Measurements from ENCODE around the gene ZNF205. TPM values are rescaled to one million over a fixed set of nuclear protein-coding genes. Genes with fewer than 3 reads are reported as not detected.

ZNF205 gene
- total RNA-seq, 2 experiments from 2014 or later, result not detected

DNA sequence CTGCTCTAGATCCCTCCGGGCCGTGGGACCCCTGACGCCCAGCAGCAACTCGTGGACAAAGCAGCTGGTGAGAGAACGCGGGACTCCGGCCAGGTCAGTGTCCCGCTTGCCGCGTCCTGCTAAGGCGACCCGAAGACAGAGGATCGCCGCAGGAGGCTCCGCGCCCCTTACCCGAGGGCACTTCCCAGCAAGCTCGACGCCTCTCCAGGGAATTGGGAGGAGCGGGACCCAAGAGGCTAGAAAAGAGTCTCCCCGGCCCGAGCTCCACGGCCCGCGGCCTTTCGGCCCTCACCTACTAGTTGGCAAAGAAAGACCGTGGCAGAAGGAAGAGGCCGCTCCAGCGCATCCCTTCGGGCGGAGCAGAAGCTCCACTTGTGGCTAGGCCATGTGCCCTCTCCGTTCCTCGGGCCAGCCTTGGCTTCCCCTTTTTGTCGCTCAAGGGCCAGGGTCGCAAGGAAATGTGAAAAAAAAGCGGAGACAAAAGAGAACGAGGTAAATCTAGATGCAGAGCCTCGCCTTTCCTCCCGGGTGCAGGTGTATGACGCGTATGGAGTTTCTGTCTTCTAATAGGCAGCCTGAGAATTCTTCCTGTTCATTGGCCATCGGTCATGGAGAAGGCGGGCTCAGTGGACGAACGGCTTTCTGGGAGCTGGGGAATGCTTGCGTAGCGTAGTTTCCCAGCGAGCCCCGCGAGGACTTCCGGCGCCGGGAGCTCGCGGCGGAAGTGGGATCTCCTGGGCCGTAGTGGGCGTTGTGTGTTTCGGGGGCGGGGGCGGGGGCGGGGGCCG lies 22.1 kb downstream of the ZNF205 start, which contains the start of gene ZNF213:
ZNF213 (plus strand) TSS at position 692 of the 788 bp plus-strand sequence. CDS start 2,252 bp downstream, outside the sequence.
- Histone ChIP-seq H3K27ac (ENCODE audit: low read depth in 1 of 2, low read length in 2 of 2) (peak within 1 kb of the TSS; percentile 91 to 92), H3K4me3 (ENCODE audit: low read length) (peak within 1 kb of the TSS; percentile 84), H3K27me3 (ENCODE audit: control insufficient read depth in 1 of 2, insufficient read depth in 2 of 2, low read length in 2 of 2) (no peaks in the 10 kb centered on the region), H3K4me1 (ENCODE audit: insufficient read depth, low read length) (peaks cover 32% of the 10 kb centered on the region), H3K9me3 (ENCODE audit: control insufficient read depth in 1 of 2, insufficient read depth in 1 of 2, low read length in 2 of 2) (no peaks in the 10 kb centered on the region), H3K36me3 (ENCODE audit: insufficient read depth, low read length) (peaks cover 22% of the 10 kb centered on the region)
- Mint-ChIP-seq H3K27ac (peak within 1 kb of the TSS; percentile 94), H3K36me3 (ENCODE audit: low read depth) (peaks cover 46% of the 10 kb centered on the region), H3K4me1 (ENCODE audit: low read depth) (peaks cover 41% of the 10 kb centered on the region), H3K27me3 (no peaks in the 10 kb centered on the region), H3K4me3 (peak within 1 kb of the TSS; percentile 99), H3K9me3 (no peaks in the 10 kb centered on the region)
- peak; percentile 97 for ATAC-seq (ENCODE audit: poor library complexity)
- DNase-seq, result peak; percentile 79 to 99 (median 89)
- POLR2A ChIA-PET, result interaction anchor here (0.6 to 4.1 kb wide), 41 partner anchors 10 to 1169 kb away, joined by 3 to 77 read pairs (median 4); partner anchors contain the start of genes FLYWCH1, IL32, MMP25 and NAA60
- intact Hi-C loops (cut with DNase I, micrococcal nuclease), result loop anchor here (1.0 to 10.0 kb wide), 7 partner anchors 10 to 1480 kb away; partner anchors contain the start of gene UBALD1 (in 1 of the 2)
- TF ChIP-seq, protein P1, sequence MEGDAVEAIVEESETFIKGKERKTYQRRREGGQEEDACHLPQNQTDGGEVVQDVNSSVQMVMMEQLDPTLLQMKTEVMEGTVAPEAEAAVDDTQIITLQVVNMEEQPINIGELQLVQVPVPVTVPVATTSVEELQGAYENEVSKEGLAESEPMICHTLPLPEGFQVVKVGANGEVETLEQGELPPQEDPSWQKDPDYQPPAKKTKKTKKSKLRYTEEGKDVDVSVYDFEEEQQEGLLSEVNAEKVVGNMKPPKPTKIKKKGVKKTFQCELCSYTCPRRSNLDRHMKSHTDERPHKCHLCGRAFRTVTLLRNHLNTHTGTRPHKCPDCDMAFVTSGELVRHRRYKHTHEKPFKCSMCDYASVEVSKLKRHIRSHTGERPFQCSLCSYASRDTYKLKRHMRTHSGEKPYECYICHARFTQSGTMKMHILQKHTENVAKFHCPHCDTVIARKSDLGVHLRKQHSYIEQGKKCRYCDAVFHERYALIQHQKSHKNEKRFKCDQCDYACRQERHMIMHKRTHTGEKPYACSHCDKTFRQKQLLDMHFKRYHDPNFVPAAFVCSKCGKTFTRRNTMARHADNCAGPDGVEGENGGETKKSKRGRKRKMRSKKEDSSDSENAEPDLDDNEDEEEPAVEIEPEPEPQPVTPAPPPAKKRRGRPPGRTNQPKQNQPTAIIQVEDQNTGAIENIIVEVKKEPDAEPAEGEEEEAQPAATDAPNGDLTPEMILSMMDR (IDR thresholded peaks at IDR 0.05), result no peak
- CTCF ChIA-PET, result interaction anchor here (1.0 to 4.7 kb wide), 7 partner anchors 16 to 106 kb away, joined by 3 to 23 read pairs (median 4); no protein-coding TSS in a partner anchor

DNA sequence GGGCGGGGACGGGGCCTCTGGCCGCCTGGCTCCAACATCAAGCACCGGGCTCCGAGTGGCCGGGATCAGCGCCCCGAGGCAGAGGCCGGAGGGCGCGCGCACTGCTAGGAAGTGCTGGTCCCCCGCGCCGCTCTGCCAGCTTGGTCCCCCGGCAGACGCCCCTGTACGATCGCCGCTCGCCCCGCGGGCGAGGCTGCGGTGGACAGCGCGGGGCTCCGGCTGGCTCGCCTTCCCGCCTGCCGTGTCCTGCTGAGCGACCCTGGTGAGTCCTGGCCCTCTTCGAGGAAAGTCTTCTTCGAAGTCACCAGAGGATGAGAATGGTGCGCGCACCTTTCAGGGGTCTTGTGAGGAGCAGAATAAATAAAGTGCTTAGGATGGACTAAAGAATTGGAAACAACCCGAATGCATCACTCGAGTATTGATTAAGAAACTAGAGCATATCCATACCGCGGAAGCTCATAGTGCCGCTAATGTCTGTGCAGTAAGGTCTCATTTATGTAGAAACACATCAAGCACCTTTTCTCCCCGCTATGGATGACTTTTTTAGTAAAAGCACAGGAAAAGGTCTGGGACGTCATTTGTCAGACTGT lies 22.8 kb downstream of the ZNF205 start:
- peaks cover 25% of the 10 kb centered on the region for H3K4me1 ChIP-seq (ENCODE audit: insufficient read depth, low read length)
- POLR2A ChIA-PET, result interaction anchor here (0.6 to 4.1 kb wide), 39 partner anchors 11 to 1170 kb away, joined by 3 to 77 read pairs (median 4); partner anchors contain the start of genes FLYWCH1, IL32, MMP25 and NAA60

DNA sequence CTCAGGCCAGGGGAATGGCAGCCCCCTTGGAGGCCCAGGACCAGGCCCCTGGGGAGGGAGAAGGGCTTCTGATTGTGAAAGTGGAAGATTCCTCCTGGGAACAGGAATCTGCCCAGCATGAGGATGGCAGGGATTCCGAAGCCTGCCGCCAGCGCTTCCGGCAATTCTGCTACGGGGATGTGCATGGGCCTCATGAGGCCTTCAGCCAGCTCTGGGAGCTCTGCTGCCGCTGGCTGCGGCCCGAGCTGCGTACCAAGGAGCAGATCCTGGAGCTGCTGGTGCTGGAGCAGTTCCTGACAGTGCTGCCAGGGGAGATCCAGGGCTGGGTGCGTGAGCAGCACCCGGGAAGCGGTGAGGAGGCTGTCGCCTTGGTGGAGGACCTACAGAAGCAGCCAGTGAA lies 24.9 kb downstream of the ZNF205 start:
- TF ChIP-seq, protein P1 (IDR thresholded peaks at IDR 0.05), result no peak
- no peak overlapping the region for H3K4me3 ChIP-seq (ENCODE audit: low read length)
- H3K27me3 ChIP-seq (ENCODE audit: control insufficient read depth in 1 of 2, insufficient read depth in 2 of 2, low read length in 2 of 2), result no peaks in the 10 kb centered on the region
- no peak overlapping the region for H3K4me3 Mint-ChIP-seq
- H3K36me3 Mint-ChIP-seq (ENCODE audit: low read depth), result peaks cover 49% of the 10 kb centered on the region
- DNase-seq, result no peak
- no peaks in the 10 kb centered on the region for H3K9me3 ChIP-seq (ENCODE audit: control insufficient read depth in 1 of 2, insufficient read depth in 1 of 2, low read length in 2 of 2)
- H3K9me3 Mint-ChIP-seq, result no peaks in the 10 kb centered on the region
- H3K27ac ChIP-seq (ENCODE audit: low read depth in 1 of 2, low read length in 2 of 2), result no peak overlapping the region
- peaks cover 31% of the 10 kb centered on the region for H3K4me1 Mint-ChIP-seq (ENCODE audit: low read depth)
- peaks cover 18% of the 10 kb centered on the region for H3K4me1 ChIP-seq (ENCODE audit: insufficient read depth, low read length)
- H3K27me3 Mint-ChIP-seq, result no peaks in the 10 kb centered on the region
- POLR2A ChIA-PET, result no interaction called here
- intact Hi-C loops (cut with DNase I, micrococcal nuclease), result loop anchor here in 1 of 2 experiments (10.0 kb wide), 1 partner anchor 1478 kb away; the partner anchor contains the start of gene UBALD1
- H3K36me3 ChIP-seq (ENCODE audit: insufficient read depth, low read length), result peaks cover 33% of the 10 kb centered on the region
- H3K27ac Mint-ChIP-seq, result no peak overlapping the region
- CTCF ChIA-PET, result no interaction called here
- ATAC-seq (ENCODE audit: poor library complexity), result no peak

More for the DNA sequence above, 22.8 kb downstream of the ZNF205 start:
- Mint-ChIP-seq H3K4me1 (ENCODE audit: low read depth) (peaks cover 37% of the 10 kb centered on the region), H3K27ac (peak overlapping the region; percentile 94), H3K27me3 (no peaks in the 10 kb centered on the region), H3K9me3 (no peaks in the 10 kb centered on the region), H3K36me3 (ENCODE audit: low read depth) (peaks cover 49% of the 10 kb centered on the region), H3K4me3 (peak overlapping the region; percentile 95)
- CTCF ChIA-PET, result interaction anchor here (1.0 to 4.7 kb wide), 6 partner anchors 15 to 107 kb away, joined by 3 to 23 read pairs (median 5); no protein-coding TSS in a partner anchor
- intact Hi-C loops (cut with DNase I, micrococcal nuclease), result loop anchor here (2.0 to 10.0 kb wide), 4 partner anchors 16 to 1480 kb away; partner anchors contain the start of gene UBALD1 (in 1 of the 2)
- Histone ChIP-seq H3K27ac (ENCODE audit: low read depth in 1 of 2, low read length in 2 of 2) (peak overlapping the region; percentile 37 to 73), H3K4me3 (ENCODE audit: low read length) (peak overlapping the region; percentile 84), H3K9me3 (ENCODE audit: control insufficient read depth in 1 of 2, insufficient read depth in 1 of 2, low read length in 2 of 2) (no peaks in the 10 kb centered on the region), H3K36me3 (ENCODE audit: insufficient read depth, low read length) (peaks cover 22% of the 10 kb centered on the region), H3K27me3 (ENCODE audit: control insufficient read depth in 1 of 2, insufficient read depth in 2 of 2, low read length in 2 of 2) (no peaks in the 10 kb centered on the region)
- ATAC-seq (ENCODE audit: poor library complexity), result peak; percentile 13
- TF ChIP-seq, protein P1 (IDR thresholded peaks at IDR 0.05), result no peak
- peak in 2 of 14 experiments; percentile 16 to 24 for DNase-seq

All from CD4-positive, alpha-beta T cell (primary cell).